ENCODE results near the gene SESTD1. TPM values are rescaled to one million over a fixed set of nuclear protein-coding genes. Genes with fewer than 3 reads are reported as not detected.
"Not testable (repeated sequence)": the region's sequence is repeated elsewhere in the genome, so short reads cannot be mapped to it uniquely, and the experiment has no call there.

The SESTD1 gene
- total and polyA plus RNA-seq, 7 donors = 4.2 to 20.2 (median 15.1) TPM

- 77 to 85% (median 84%) methylated on average over 4 of the region's 4 CpGs for whole genome bisulfite sequencing, 3 donors
- H3K9me3 ChIP-seq = no peaks in the 10 kb centered on the region
- H3K27ac ChIP-seq = no peak overlapping the region
- H3K27me3 ChIP-seq (ENCODE audit: insufficient read depth in 3 of 3, low read length in 2 of 3) = no peaks in the 10 kb centered on the region
- no peaks in the 10 kb centered on the region for H3K36me3 ChIP-seq (ENCODE audit: insufficient read depth in 1 of 2, low read depth in 1 of 2)
- ATAC-seq = no peak
- no peaks in the 10 kb centered on the region for H3K4me1 ChIP-seq
- no peak for DNase-seq
- intact Hi-C loops (cut with DNase I) = no loop called here
- TF ChIP-seq CTCF (IDR thresholded peaks at IDR 0.05) = no peak
- H3K4me3 ChIP-seq = no peak overlapping the region
Measured at GRCh38 chr2:179098080-179098689, 166.4 kb downstream of the SESTD1 start.

- no peaks in the 10 kb centered on the region for H3K27me3 ChIP-seq (ENCODE audit: insufficient read depth in 3 of 3, low read length in 2 of 3)
- 93 to 100% (median 98%) methylated on average over 1 of the region's 1 CpG for WGBS, 3 donors
- intact Hi-C loops (cut with DNase I) = no loop called here
- DNase-seq (no peak), ATAC-seq (no peak)
- H3K4me1 ChIP-seq = no peaks in the 10 kb centered on the region
- H3K9me3 ChIP-seq = no peaks in the 10 kb centered on the region
- H3K36me3 ChIP-seq (ENCODE audit: insufficient read depth in 1 of 2, low read depth in 1 of 2) = no peaks in the 10 kb centered on the region
- H3K27ac ChIP-seq = no peak overlapping the region
- H3K4me3 ChIP-seq = no peak overlapping the region
- TF ChIP-seq CTCF (IDR thresholded peaks at IDR 0.05) = no peak
Measured at GRCh38 chr2:179097131-179097530, 167.5 kb downstream of the SESTD1 start.

GRCh38 chr2:179096090-179096489 lies 168.5 kb downstream of the SESTD1 start:
- intact Hi-C loops (cut with DNase I) = no loop called here
- no peaks in the 10 kb centered on the region for H3K4me1 ChIP-seq
- TF ChIP-seq CTCF (IDR thresholded peaks at IDR 0.05) = no peak
- no peak overlapping the region for H3K27ac ChIP-seq
- H3K4me3 ChIP-seq = no peak overlapping the region
- H3K9me3 ChIP-seq = no peaks in the 10 kb centered on the region
- H3K36me3 ChIP-seq (ENCODE audit: insufficient read depth in 1 of 2, low read depth in 1 of 2) = no peaks in the 10 kb centered on the region
- ATAC-seq = no peak
- WGBS, 3 donors = 78 to 93% (median 88%) methylated on average over 3 of the region's 3 CpGs
- H3K27me3 ChIP-seq (ENCODE audit: insufficient read depth in 3 of 3, low read length in 2 of 3) = no peaks in the 10 kb centered on the region
- no peak for DNase-seq

GRCh38 chr2:179092912-179093311 lies 171.7 kb downstream of the SESTD1 start:
- H3K27me3 ChIP-seq (ENCODE audit: insufficient read depth in 3 of 3, low read length in 2 of 3); DNase-seq; H3K36me3 ChIP-seq (ENCODE audit: insufficient read depth in 1 of 2, low read depth in 1 of 2); H3K4me1 ChIP-seq; ATAC-seq; H3K9me3 ChIP-seq; H3K4me3 ChIP-seq; H3K27ac ChIP-seq; intact Hi-C loops (cut with DNase I): not testable (repeated sequence)
- 92 to 97% (median 93%) methylated on average over 4 of the region's 4 CpGs for WGBS, 3 donors

GRCh38 chr2:179082697-179083096 lies 181.9 kb downstream of the SESTD1 start:
- Histone ChIP-seq H3K27ac (no peak overlapping the region), H3K9me3 (peaks cover 10% of the 10 kb centered on the region), H3K4me3 (no peak overlapping the region), H3K27me3 (ENCODE audit: insufficient read depth in 3 of 3, low read length in 2 of 3) (no peaks in the 10 kb centered on the region), H3K4me1 (peaks cover 5% of the 10 kb centered on the region), H3K36me3 (ENCODE audit: insufficient read depth in 1 of 2, low read depth in 1 of 2) (no peaks in the 10 kb centered on the region)
- DNase-seq (no peak), ATAC-seq (no peak)
- 69 to 97% (median 93%) methylated on average over 2 of the region's 2 CpGs for WGBS, 3 donors
- intact Hi-C loops (cut with DNase I) = no loop called here
- TF ChIP-seq CTCF (IDR thresholded peaks at IDR 0.05) = no peak
